GM20431 (cell line): ENCODE data around the gene TICAM2.

ENCODE experiments used
- in situ Hi-C: fragments of 300-500 bp; cut with MseI, MboI; formaldehyde crosslinking; loops from one replicate; pipeline ENCODE4 v1.15.0; 2020; ENCODE audit warnings: low sequenced_read_pairs; ENCODE audit not compliant: unreplicated experiment

TICAM2 gene

GRCh38 chr5:115616472-115616871 lies 14.2 kb upstream of the TICAM2 start:
- in situ Hi-C loops: no loop called here

GRCh38 chr5:115611873-115612272 lies 9.6 kb upstream of the TICAM2 start:
- in situ Hi-C loops: no loop called here

GRCh38 chr5:115607935-115608334 lies 5.7 kb upstream of the TICAM2 start:
- in situ Hi-C loops: no loop called here

GRCh38 chr5:115605436-115605835 lies 3.2 kb upstream of the TICAM2 start:
- in situ Hi-C loops: no loop called here

GRCh38 chr5:115602591-115603125 lies 379 bp upstream of the TICAM2 start:
- in situ Hi-C loops: no loop called here

GRCh38 chr5:115600766-115601165 lies 1.5 kb downstream of the TICAM2 start:
- in situ Hi-C loops: no loop called here

- in situ Hi-C loops: no loop called here
These were observed 2.4 kb downstream of the TICAM2 start for GRCh38 chr5:115599924-115600323.

GRCh38 chr5:115599502-115599901 lies 2.8 kb downstream of the TICAM2 start:
- in situ Hi-C loops: no loop called here

- in situ Hi-C loops: no loop called here
These were observed 7.9 kb downstream of the TICAM2 start for GRCh38 chr5:115594128-115595047.

- in situ Hi-C loops: no loop called here
These were observed 13.2 kb downstream of the TICAM2 start for GRCh38 chr5:115589043-115589442.

- in situ Hi-C loops: no loop called here
These were observed 13.6 kb downstream of the TICAM2 start for GRCh38 chr5:115588640-115589039.

- in situ Hi-C loops: no loop called here
These were observed 15.6 kb downstream of the TICAM2 start for GRCh38 chr5:115586525-115587146.

- in situ Hi-C loops: no loop called here
These were observed 17.0 kb downstream of the TICAM2 start for GRCh38 chr5:115585265-115585664.

GRCh38 chr5:115584501-115584900 lies 17.8 kb downstream of the TICAM2 start:
- in situ Hi-C loops: no loop called here

GRCh38 chr5:115583474-115583873 lies 18.8 kb downstream of the TICAM2 start:
- in situ Hi-C loops: no loop called here

- in situ Hi-C loops: no loop called here
These were observed 21.3 kb downstream of the TICAM2 start for GRCh38 chr5:115580941-115581340.

- in situ Hi-C loops: no loop called here
These were observed 22.5 kb downstream of the TICAM2 start for GRCh38 chr5:115579747-115580173.

- in situ Hi-C loops: no loop called here
These were observed 23.1 kb downstream of the TICAM2 start for GRCh38 chr5:115579216-115579615.

- in situ Hi-C loops: no loop called here
These were observed 23.6 kb downstream of the TICAM2 start for GRCh38 chr5:115578657-115579056.

- in situ Hi-C loops: no loop called here
These were observed 24.5 kb downstream of the TICAM2 start for GRCh38 chr5:115577741-115578140.

- in situ Hi-C loops: no loop called here
These were observed 24.9 kb downstream of the TICAM2 start for GRCh38 chr5:115577329-115577728.
